GM23338 (cell line): Measurements from ENCODE around the gene NPC2. TPM values are rescaled to one million over a fixed set of nuclear protein-coding genes. Genes with fewer than 3 reads are reported as not detected.

Experiments used
- ATAC-seq: fragments of 200-7000 bp; cut with Tn5 transposase; 3 replicates; pipeline ENCODE4 v1.9.1; 2020
- DNase-seq: peaks from one replicate; pipeline ENCODE4 v3.0.0-alpha.2; 2015; ENCODE audit warnings: low spot score
- H2AFZ ChIP-seq: fragments of 200-600 bp; sonication (generic); 2 replicates; pipeline ENCODE4 v1.8.0; 2016; ENCODE audit warnings: antibody characterized with exemption, mild to moderate bottlenecking, moderate library complexity
- H3F3A ChIP-seq: fragments of 200-600 bp; sonication (generic); replicated peaks from 2 replicates; pipeline ENCODE4 v1.8.0; 2017; ENCODE audit warnings: antibody characterized with exemption, mixed run types, low read depth
- H3K27ac ChIP-seq: fragments of 200-600 bp; sonication (generic); 2 replicates; pipeline ENCODE4 v1.6.1; 2016; ENCODE audit warnings: low read depth
- H3K27me3 ChIP-seq: fragments of 200-600 bp; sonication (generic); 2 replicates; pipeline ENCODE4 v1.8.0; 2016; ENCODE audit warnings: mild to moderate bottlenecking, mixed run types, moderate library complexity; ENCODE audit not compliant: insufficient read depth
- H3K36me3 ChIP-seq: fragments of 200-600 bp; sonication (generic); 2 replicates; pipeline ENCODE4 v1.8.0; 2016; ENCODE audit warnings: mild to moderate bottlenecking; ENCODE audit not compliant: insufficient read depth
- H3K4me1 ChIP-seq: fragments of 200-600 bp; sonication (generic); 2 replicates; pipeline ENCODE4 v1.8.0; 2016; ENCODE audit warnings: mild to moderate bottlenecking, moderate library complexity; ENCODE audit not compliant: insufficient read depth
- H3K4me2 ChIP-seq: fragments of 200-600 bp; sonication (generic); 2 replicates; pipeline ENCODE4 v1.7.1; 2017; ENCODE audit warnings: mixed run types
- H3K4me3 ChIP-seq: fragments of 200-600 bp; sonication (generic); 2 replicates; pipeline ENCODE4 v1.6.1; 2016; ENCODE audit warnings: mixed run types
- H3K79me2 ChIP-seq: fragments of 200-600 bp; sonication (generic); replicated peaks from 2 replicates; pipeline ENCODE4 v1.8.0; 2017; ENCODE audit warnings: mild to moderate bottlenecking; ENCODE audit not compliant: insufficient read depth
- H3K9me2 ChIP-seq: fragments of 200-600 bp; sonication (generic); 2 replicates; pipeline ENCODE4 v1.8.0; 2017; ENCODE audit not compliant: insufficient read depth
- H4K20me1 ChIP-seq: fragments of 200-600 bp; sonication (generic); replicated peaks from 2 replicates; pipeline ENCODE4 v1.8.0; 2017; ENCODE audit warnings: mild to moderate bottlenecking; ENCODE audit not compliant: insufficient read depth
- H3K27ac Mint-ChIP-seq: 2 replicates; pipeline ENCODE4 v1.8.0; 2020; ENCODE audit warnings: inconsistent platforms, mild to moderate bottlenecking, moderate library complexity, mixed read lengths
- H3K27me3 Mint-ChIP-seq: 3 replicates; pipeline ENCODE4 v1.8.0; 2022; ENCODE audit warnings: low read depth, mild to moderate bottlenecking, moderate library complexity, mixed read lengths, inconsistent platforms; ENCODE audit not compliant: insufficient read depth, poor library complexity
- H3K36me3 Mint-ChIP-seq: 3 replicates; pipeline ENCODE4 v1.8.0; 2021; ENCODE audit warnings: low read depth, mild to moderate bottlenecking, inconsistent platforms, moderate library complexity, mixed read lengths
- H3K4me1 Mint-ChIP-seq: 3 replicates; pipeline ENCODE4 v1.8.0; 2020; ENCODE audit warnings: mild to moderate bottlenecking, inconsistent platforms, mixed read lengths
- H3K4me3 Mint-ChIP-seq: 3 replicates; pipeline ENCODE4 v1.8.0; 2021; ENCODE audit warnings: moderate library complexity, mild to moderate bottlenecking, inconsistent platforms, mixed read lengths
- H3K9me3 Mint-ChIP-seq: 3 replicates; pipeline ENCODE4 v1.8.0; 2020; ENCODE audit warnings: moderate library complexity, mild to moderate bottlenecking, inconsistent platforms, mixed read lengths
- CREB1 ChIP-seq: fragments of 250-450 bp; sonication (Bioruptor Pico); IDR thresholded peaks from 2 replicates; pipeline ENCODE4 v1.5.0; 2020; ENCODE audit warnings: low read depth, mild to moderate bottlenecking, moderate library complexity
- EZH2 ChIP-seq: fragments of 200-600 bp; sonication (generic); IDR thresholded peaks from one replicate; pipeline ENCODE4 v1.8.0; 2017; ENCODE audit warnings: antibody characterized with exemption, mild to moderate bottlenecking, low read depth; ENCODE audit not compliant: unreplicated experiment
- JUNB ChIP-seq: IDR thresholded peaks from one replicate; pipeline ENCODE4 v1.6.1; 2016; ENCODE audit warnings: antibody characterized with exemption; ENCODE audit not compliant: unreplicated experiment
- NANOG ChIP-seq: IDR thresholded peaks from 2 replicates; pipeline ENCODE4 v1.6.1; 2016; ENCODE audit warnings: antibody characterized with exemption, borderline replicate concordance
- POLR2AphosphoS5 ChIP-seq: IDR thresholded peaks from 2 replicates; pipeline ENCODE4 v1.6.1; 2016; ENCODE audit warnings: antibody characterized with exemption, low read depth
- STAT1 ChIP-seq: IDR thresholded peaks from one replicate; pipeline ENCODE4 v1.6.1; 2016; ENCODE audit warnings: antibody characterized with exemption; ENCODE audit not compliant: unreplicated experiment
- ZNF114 ChIP-seq: fragments of 250-450 bp; sonication (Bioruptor Pico); IDR thresholded peaks from 2 replicates; pipeline ENCODE4 v1.5.0; 2020; ENCODE audit warnings: mild to moderate bottlenecking, moderate library complexity
- polyA plus RNA-seq: library from polyadenylated mRNA; unstranded; fragments of >200 nt; fragmentation: Nextera tagmentation; extraction: Ambion mirVana; gene quantifications from 2 replicates; pipeline ENCODE4 v1.2.1, GENCODE V29; 2016
- total RNA-seq: library from RNA; depleted of rRNA; stranded (reverse); fragments of >200 nt; shearing (Covaris generic); gene quantifications from 2 replicates; pipeline ENCODE4 v1.2.3, GENCODE V29; 2014
- TF ChIP-seq, protein P1 (sequence below): fragments of 250-450 bp; sonication (Bioruptor Pico); IDR thresholded peaks from 2 replicates; pipeline ENCODE4 v1.5.0; 2020; ENCODE audit warnings: mild to moderate bottlenecking, moderate library complexity
- TF ChIP-seq, protein P2 (sequence below), 2 experiments: fragments of 200-600 bp in 1 of 2; sonication (generic) in 1 of 2; conservative IDR thresholded peaks; 2 replicates each; pipeline versions ENCODE4 v1.5.1 to v1.6.1; 2016 to 2017; ENCODE audit warnings: antibody characterized with exemption in 2 of 2, low read depth in 2 of 2, mild to moderate bottlenecking in 2 of 2, moderate library complexity in 1 of 2
- TF ChIP-seq, protein P3 (sequence below): IDR thresholded peaks from 2 replicates; pipeline ENCODE4 v1.6.1; 2016; ENCODE audit warnings: antibody characterized with exemption

Gene NPC2
- total and polyA plus RNA-seq, 2 experiments from 2014 or later = 287 to 344 TPM

DNA sequence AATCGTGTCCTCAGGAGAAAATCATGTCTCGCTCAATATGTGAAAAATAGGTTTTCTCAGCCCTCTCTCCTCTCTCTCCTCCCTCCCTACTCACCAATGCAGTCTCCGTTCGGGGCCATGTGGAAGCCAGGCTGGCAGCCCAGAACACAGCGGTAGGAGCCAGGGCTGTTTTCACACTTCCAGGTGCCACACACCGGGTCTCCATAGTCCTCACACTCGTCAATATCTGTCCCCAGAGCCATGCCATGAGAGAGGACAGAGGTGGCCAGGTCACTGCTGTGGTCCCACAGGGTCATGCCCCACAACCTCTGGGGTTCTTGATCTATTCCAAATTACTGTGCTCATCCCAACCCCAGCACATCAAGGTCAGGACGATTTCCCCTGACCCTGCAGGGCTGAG is 14.0 kb upstream of the NPC2 start:
- H3K4me3 Mint-ChIP-seq = no peak overlapping the region
- TF ChIP-seq, protein P1, sequence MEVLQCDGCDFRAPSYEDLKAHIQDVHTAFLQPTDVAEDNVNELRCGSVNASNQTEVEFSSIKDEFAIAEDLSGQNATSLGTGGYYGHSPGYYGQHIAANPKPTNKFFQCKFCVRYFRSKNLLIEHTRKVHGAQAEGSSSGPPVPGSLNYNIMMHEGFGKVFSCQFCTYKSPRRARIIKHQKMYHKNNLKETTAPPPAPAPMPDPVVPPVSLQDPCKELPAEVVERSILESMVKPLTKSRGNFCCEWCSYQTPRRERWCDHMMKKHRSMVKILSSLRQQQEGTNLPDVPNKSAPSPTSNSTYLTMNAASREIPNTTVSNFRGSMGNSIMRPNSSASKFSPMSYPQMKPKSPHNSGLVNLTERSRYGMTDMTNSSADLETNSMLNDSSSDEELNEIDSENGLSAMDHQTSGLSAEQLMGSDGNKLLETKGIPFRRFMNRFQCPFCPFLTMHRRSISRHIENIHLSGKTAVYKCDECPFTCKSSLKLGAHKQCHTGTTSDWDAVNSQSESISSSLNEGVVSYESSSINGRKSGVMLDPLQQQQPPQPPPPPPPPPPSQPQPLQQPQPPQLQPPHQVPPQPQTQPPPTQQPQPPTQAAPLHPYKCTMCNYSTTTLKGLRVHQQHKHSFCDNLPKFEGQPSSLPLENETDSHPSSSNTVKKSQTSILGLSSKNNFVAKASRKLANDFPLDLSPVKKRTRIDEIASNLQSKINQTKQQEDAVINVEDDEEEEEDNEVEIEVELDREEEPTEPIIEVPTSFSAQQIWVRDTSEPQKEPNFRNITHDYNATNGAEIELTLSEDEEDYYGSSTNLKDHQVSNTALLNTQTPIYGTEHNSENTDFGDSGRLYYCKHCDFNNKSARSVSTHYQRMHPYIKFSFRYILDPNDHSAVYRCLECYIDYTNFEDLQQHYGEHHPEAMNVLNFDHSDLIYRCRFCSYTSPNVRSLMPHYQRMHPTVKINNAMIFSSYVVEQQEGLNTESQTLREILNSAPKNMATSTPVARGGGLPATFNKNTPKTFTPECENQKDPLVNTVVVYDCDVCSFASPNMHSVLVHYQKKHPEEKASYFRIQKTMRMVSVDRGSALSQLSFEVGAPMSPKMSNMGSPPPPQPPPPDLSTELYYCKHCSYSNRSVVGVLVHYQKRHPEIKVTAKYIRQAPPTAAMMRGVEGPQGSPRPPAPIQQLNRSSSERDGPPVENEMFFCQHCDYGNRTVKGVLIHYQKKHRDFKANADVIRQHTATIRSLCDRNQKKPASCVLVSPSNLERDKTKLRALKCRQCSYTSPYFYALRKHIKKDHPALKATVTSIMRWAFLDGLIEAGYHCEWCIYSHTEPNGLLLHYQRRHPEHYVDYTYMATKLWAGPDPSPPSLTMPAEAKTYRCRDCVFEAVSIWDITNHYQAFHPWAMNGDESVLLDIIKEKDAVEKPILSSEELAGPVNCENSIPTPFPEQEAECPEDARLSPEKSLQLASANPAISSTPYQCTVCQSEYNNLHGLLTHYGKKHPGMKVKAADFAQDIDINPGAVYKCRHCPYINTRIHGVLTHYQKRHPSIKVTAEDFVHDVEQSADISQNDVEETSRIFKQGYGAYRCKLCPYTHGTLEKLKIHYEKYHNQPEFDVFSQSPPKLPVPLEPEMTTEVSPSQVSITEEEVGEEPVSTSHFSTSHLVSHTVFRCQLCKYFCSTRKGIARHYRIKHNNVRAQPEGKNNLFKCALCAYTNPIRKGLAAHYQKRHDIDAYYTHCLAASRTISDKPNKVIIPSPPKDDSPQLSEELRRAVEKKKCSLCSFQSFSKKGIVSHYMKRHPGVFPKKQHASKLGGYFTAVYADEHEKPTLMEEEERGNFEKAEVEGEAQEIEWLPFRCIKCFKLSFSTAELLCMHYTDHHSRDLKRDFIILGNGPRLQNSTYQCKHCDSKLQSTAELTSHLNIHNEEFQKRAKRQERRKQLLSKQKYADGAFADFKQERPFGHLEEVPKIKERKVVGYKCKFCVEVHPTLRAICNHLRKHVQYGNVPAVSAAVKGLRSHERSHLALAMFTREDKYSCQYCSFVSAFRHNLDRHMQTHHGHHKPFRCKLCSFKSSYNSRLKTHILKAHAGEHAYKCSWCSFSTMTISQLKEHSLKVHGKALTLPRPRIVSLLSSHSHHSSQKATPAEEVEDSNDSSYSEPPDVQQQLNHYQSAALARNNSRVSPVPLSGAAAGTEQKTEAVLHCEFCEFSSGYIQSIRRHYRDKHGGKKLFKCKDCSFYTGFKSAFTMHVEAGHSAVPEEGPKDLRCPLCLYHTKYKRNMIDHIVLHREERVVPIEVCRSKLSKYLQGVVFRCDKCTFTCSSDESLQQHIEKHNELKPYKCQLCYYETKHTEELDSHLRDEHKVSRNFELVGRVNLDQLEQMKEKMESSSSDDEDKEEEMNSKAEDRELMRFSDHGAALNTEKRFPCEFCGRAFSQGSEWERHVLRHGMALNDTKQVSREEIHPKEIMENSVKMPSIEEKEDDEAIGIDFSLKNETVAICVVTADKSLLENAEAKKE = no peak
- TF ChIP-seq NANOG (no peak), POLR2AphosphoS5 (no peak), STAT1 (no peak), JUNB (no peak), ZNF114 (CRISPR knock-in tag) (no peak), CREB1 (CRISPR knock-in tag) (no peak), EZH2 (no peak)
- TF ChIP-seq, protein P2, sequence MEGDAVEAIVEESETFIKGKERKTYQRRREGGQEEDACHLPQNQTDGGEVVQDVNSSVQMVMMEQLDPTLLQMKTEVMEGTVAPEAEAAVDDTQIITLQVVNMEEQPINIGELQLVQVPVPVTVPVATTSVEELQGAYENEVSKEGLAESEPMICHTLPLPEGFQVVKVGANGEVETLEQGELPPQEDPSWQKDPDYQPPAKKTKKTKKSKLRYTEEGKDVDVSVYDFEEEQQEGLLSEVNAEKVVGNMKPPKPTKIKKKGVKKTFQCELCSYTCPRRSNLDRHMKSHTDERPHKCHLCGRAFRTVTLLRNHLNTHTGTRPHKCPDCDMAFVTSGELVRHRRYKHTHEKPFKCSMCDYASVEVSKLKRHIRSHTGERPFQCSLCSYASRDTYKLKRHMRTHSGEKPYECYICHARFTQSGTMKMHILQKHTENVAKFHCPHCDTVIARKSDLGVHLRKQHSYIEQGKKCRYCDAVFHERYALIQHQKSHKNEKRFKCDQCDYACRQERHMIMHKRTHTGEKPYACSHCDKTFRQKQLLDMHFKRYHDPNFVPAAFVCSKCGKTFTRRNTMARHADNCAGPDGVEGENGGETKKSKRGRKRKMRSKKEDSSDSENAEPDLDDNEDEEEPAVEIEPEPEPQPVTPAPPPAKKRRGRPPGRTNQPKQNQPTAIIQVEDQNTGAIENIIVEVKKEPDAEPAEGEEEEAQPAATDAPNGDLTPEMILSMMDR (conservative IDR thresholded peaks at IDR 0.05; ENCODE audit: low read depth in 2 of 2) = no peak
- TF ChIP-seq, protein P3, sequence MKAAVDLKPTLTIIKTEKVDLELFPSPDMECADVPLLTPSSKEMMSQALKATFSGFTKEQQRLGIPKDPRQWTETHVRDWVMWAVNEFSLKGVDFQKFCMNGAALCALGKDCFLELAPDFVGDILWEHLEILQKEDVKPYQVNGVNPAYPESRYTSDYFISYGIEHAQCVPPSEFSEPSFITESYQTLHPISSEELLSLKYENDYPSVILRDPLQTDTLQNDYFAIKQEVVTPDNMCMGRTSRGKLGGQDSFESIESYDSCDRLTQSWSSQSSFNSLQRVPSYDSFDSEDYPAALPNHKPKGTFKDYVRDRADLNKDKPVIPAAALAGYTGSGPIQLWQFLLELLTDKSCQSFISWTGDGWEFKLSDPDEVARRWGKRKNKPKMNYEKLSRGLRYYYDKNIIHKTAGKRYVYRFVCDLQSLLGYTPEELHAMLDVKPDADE = no peak
- H3K27ac Mint-ChIP-seq = no peak overlapping the region

More for the DNA sequence above, 14.0 kb upstream of the NPC2 start:
- H3K9me3 Mint-ChIP-seq = no peaks in the 10 kb centered on the region
- Histone ChIP-seq H3K4me1 (no peaks in the 10 kb centered on the region), H3K9me2 (no peaks in the 10 kb centered on the region), H3K79me2 (no peaks in the 10 kb centered on the region), H3K4me3 (no peak overlapping the region), H3K4me2 (no peak overlapping the region), H3K27me3 (no peaks in the 10 kb centered on the region), H3F3A (no peaks in the 10 kb centered on the region), H4K20me1 (no peaks in the 10 kb centered on the region), H3K36me3 (no peaks in the 10 kb centered on the region), H3K27ac (no peak overlapping the region), H2AFZ (no peak overlapping the region)
- no peak for ATAC-seq
- peaks cover 24% of the 10 kb centered on the region for H3K27me3 Mint-ChIP-seq
- DNase-seq = no peak
- no peaks in the 10 kb centered on the region for H3K36me3 Mint-ChIP-seq
- H3K4me1 Mint-ChIP-seq = peaks cover 33% of the 10 kb centered on the region
